Parathyroid adenoma (tissue), 2 donors: Measurements from ENCODE around the gene LIPC.

ENCODE experiments used
- H2AFZ ChIP-seq: fragments of 300-600 bp; sonication (generic); one replicate; pipeline ENCODE4 v1.7.0; 2017; ENCODE audit warnings: antibody characterized with exemption, mild to moderate bottlenecking
- H3K27ac ChIP-seq: fragments of 300-600 bp; sonication (generic); one replicate; pipeline ENCODE4 v1.7.0; 2017
- H3K27me3 ChIP-seq: fragments of 300-600 bp; sonication (generic); one replicate; pipeline ENCODE4 v1.7.0; 2017; ENCODE audit warnings: low read length; ENCODE audit not compliant: control insufficient read depth, insufficient read depth
- H3K36me3 ChIP-seq: fragments of 300-600 bp; sonication (generic); one replicate; pipeline ENCODE4 v1.7.0; 2017; ENCODE audit warnings: low read length; ENCODE audit not compliant: control insufficient read depth, insufficient read depth
- H3K4me1 ChIP-seq: fragments of 300-600 bp; sonication (generic); one replicate; pipeline ENCODE4 v1.7.0; 2017; ENCODE audit warnings: control low read depth
- H3K4me2 ChIP-seq: fragments of 300-600 bp; sonication (generic); one replicate; pipeline ENCODE4 v1.7.0; 2017; ENCODE audit warnings: low read length
- H3K4me3 ChIP-seq: fragments of 300-600 bp; sonication (generic); one replicate; pipeline ENCODE4 v1.7.0; 2017; ENCODE audit warnings: low read depth, low read length
- H3K79me2 ChIP-seq: fragments of 300-600 bp; sonication (generic); one replicate; pipeline ENCODE4 v1.7.0; 2017; ENCODE audit warnings: control low read depth
- H3K9ac ChIP-seq: fragments of 300-600 bp; sonication (generic); one replicate; pipeline ENCODE4 v1.7.0; 2017; ENCODE audit warnings: mild to moderate bottlenecking
- H3K9me3 ChIP-seq: fragments of 300-600 bp; sonication (generic); one replicate; pipeline ENCODE4 v1.7.0; 2017; ENCODE audit warnings: low read length; ENCODE audit not compliant: control insufficient read depth
- TF ChIP-seq, protein P1 (sequence below): fragments of 300-600 bp; sonication (generic); IDR thresholded peaks from one replicate; pipeline ENCODE4 v1.7.0; 2017; ENCODE audit warnings: antibody characterized with exemption, mild to moderate bottlenecking
- donor health status: primary hyperparathyroidism.

LIPC gene

DNA sequence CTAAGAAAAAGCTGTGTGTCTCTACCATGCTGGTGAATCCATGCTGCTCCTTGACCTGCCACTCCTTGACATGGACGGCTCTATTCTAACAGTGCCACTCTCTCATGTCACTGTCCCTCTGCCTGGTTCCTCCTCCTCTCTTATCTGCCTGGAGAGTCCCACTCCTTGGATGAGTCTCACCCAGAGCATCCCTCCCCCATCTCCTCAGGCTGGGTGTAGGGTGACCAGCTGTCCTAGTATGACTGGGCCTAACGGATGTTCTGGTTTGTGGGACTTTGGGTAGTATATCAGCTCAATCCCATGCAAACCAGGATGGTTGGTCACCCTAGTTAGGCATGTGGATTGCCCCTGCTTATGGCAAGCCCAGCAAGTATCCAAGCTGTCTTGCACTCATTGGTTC lies 54.3 kb downstream of the LIPC start:
- H3K9me3 ChIP-seq = no peaks in the 10 kb centered on the region
- H3K27ac ChIP-seq = no peak overlapping the region
- no peaks in the 10 kb centered on the region for H3K79me2 ChIP-seq
- H2AFZ ChIP-seq = no peak overlapping the region
- H3K9ac ChIP-seq = no peak overlapping the region
- H3K4me2 ChIP-seq = no peak overlapping the region
- TF ChIP-seq, protein P1, sequence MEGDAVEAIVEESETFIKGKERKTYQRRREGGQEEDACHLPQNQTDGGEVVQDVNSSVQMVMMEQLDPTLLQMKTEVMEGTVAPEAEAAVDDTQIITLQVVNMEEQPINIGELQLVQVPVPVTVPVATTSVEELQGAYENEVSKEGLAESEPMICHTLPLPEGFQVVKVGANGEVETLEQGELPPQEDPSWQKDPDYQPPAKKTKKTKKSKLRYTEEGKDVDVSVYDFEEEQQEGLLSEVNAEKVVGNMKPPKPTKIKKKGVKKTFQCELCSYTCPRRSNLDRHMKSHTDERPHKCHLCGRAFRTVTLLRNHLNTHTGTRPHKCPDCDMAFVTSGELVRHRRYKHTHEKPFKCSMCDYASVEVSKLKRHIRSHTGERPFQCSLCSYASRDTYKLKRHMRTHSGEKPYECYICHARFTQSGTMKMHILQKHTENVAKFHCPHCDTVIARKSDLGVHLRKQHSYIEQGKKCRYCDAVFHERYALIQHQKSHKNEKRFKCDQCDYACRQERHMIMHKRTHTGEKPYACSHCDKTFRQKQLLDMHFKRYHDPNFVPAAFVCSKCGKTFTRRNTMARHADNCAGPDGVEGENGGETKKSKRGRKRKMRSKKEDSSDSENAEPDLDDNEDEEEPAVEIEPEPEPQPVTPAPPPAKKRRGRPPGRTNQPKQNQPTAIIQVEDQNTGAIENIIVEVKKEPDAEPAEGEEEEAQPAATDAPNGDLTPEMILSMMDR = no peak
- H3K4me1 ChIP-seq = no peaks in the 10 kb centered on the region
- no peaks in the 10 kb centered on the region for H3K36me3 ChIP-seq
- no peak overlapping the region for H3K4me3 ChIP-seq
- H3K27me3 ChIP-seq = no peaks in the 10 kb centered on the region

DNA sequence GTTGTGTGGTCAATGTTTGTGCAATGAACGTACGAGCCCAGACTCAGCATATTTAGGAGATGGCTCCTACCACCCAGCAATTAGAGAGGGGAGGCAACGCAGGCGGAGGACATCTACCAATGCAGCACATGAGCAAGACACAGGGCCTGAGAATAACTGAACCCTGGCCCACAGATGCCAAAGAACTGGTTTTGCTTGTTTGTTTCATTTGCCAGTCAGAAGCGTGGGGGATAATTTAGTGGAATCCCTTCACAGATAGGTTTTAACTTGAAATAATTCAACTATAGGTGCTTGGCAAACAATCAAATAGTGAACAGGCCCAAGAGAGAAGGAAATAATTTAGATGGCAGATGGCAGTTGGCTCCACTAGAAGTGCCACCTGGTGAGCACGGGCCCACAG lies 54.8 kb downstream of the LIPC start:
- H3K27ac ChIP-seq = no peak overlapping the region
- H3K79me2 ChIP-seq = no peaks in the 10 kb centered on the region
- H3K36me3 ChIP-seq = no peaks in the 10 kb centered on the region
- H2AFZ ChIP-seq = no peak overlapping the region
- no peak overlapping the region for H3K9ac ChIP-seq
- no peak overlapping the region for H3K4me3 ChIP-seq
- TF ChIP-seq, protein P1 = no peak
- H3K4me2 ChIP-seq = no peak overlapping the region
- no peaks in the 10 kb centered on the region for H3K27me3 ChIP-seq
- H3K4me1 ChIP-seq = no peaks in the 10 kb centered on the region
- no peaks in the 10 kb centered on the region for H3K9me3 ChIP-seq

DNA sequence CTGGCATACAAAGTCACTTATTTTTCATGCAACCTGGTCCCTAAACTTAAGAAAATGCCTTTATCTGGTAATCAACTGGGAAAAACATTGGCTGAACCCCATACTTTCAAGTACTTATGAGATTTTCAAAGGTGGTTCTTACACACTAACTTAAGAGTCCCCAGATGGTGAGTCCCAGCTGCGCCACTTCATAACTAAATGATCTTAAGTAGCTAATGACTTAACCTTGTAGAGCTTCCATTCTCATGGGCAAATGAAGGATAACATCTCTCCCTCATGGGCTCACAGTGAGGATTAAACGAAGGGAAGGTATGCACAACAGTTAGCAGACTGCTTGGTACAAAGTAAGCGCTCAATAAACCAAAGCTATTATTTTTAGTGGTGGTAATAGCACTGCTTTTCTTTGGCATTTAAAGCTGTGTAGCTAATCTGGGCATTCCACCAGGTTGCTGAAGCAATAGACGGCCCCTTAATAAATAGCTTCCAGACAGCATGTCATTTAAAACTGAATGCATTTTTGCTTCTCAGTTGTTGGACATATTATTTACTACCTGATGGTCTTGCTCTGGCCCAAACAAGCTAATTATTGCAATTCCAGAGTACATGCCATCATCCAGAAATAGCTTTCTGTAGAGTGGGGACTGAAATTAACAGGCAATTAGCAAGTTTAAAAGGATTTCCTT lies 55.4 kb downstream of the LIPC start:
- Histone ChIP-seq H3K9me3 (no peaks in the 10 kb centered on the region), H3K36me3 (no peaks in the 10 kb centered on the region)

DNA sequence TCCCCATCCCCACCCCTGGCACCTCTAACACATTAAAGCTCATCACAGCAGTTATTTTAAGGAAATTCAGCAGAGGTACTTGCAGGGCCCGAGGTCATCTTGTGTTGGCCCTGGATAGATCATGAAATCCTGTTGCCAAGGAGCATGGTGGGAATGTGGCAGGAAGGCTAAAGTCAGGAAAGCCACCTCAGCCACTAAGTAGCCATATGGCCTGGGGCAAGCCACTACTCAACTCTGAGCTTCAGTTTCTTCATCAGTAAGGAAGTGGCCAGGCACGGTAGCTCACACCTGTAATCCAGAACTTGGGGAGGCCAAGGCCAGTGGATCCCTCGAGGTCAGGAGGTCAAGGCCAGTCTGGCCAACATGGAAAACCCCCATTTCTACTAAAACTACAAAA lies 55.9 kb downstream of the LIPC start:
- Histone ChIP-seq H3K4me2 (no peak overlapping the region), H3K4me1 (no peaks in the 10 kb centered on the region), H3K9ac (no peak overlapping the region), H3K27ac (no peak overlapping the region), H3K27me3 (no peaks in the 10 kb centered on the region), H3K79me2 (no peaks in the 10 kb centered on the region), H3K36me3 (no peaks in the 10 kb centered on the region), H3K4me3 (no peak overlapping the region), H3K9me3 (no peaks in the 10 kb centered on the region), H2AFZ (no peak overlapping the region)
- TF ChIP-seq, protein P1 = no peak

More for the DNA sequence above, 55.4 kb downstream of the LIPC start:
- no peak overlapping the region for H3K4me2 ChIP-seq
- no peak overlapping the region for H3K4me3 ChIP-seq
- no peaks in the 10 kb centered on the region for H3K79me2 ChIP-seq
- no peak overlapping the region for H3K9ac ChIP-seq
- TF ChIP-seq, protein P1 = no peak
- H2AFZ ChIP-seq = no peak overlapping the region
- no peaks in the 10 kb centered on the region for H3K4me1 ChIP-seq
- no peaks in the 10 kb centered on the region for H3K27me3 ChIP-seq
- H3K27ac ChIP-seq = no peak overlapping the region
